NCI-H1436 (cell line): ENCODE results near the gene TMEM30B.

Experiments used
- DNase-seq: peaks from one replicate; lab custom pipeline; 2025; lab: John Stamatoyannopoulos, UW

The TMEM30B gene

GRCh38 chr14:61298824-61299223 lies 17.7 kb upstream of the TMEM30B start:
- DNase-seq: no peak

GRCh38 chr14:61297581-61297980 lies 16.4 kb upstream of the TMEM30B start:
- no peak for DNase-seq

- DNase-seq: peak; percentile 50
These were observed 15.8 kb upstream of the TMEM30B start for GRCh38 chr14:61296719-61297502.

- no peak for DNase-seq
These were observed 15.0 kb upstream of the TMEM30B start for GRCh38 chr14:61296151-61296550.

GRCh38 chr14:61290701-61291100 lies 9.6 kb upstream of the TMEM30B start:
- DNase-seq: no peak

GRCh38 chr14:61288720-61289119 lies 7.6 kb upstream of the TMEM30B start:
- no peak for DNase-seq

GRCh38 chr14:61288228-61288627 lies 7.1 kb upstream of the TMEM30B start:
- no peak for DNase-seq

GRCh38 chr14:61287196-61287595 lies 6.1 kb upstream of the TMEM30B start:
- no peak for DNase-seq

- no peak for DNase-seq
These were observed 4.2 kb upstream of the TMEM30B start for GRCh38 chr14:61285364-61285763.

GRCh38 chr14:61284001-61284400 lies 2.9 kb upstream of the TMEM30B start:
- DNase-seq: no peak

GRCh38 chr14:61282746-61283145 lies 1.6 kb upstream of the TMEM30B start:
- no peak for DNase-seq

GRCh38 chr14:61281948-61282275 lies 774 bp upstream of the TMEM30B start:
- DNase-seq: no peak

- DNase-seq: peak; percentile 68
These were observed 482 bp downstream of the TMEM30B start for GRCh38 chr14:61280526-61281185.

GRCh38 chr14:61280092-61280525 lies 1.0 kb downstream of the TMEM30B start:
- no peak for DNase-seq

- DNase-seq: no peak
These were observed 2.1 kb downstream of the TMEM30B start for GRCh38 chr14:61279082-61279481.

- no peak for DNase-seq
These were observed 3.4 kb downstream of the TMEM30B start for GRCh38 chr14:61277784-61278183.

GRCh38 chr14:61277232-61277631 lies 3.9 kb downstream of the TMEM30B start:
- DNase-seq: no peak

GRCh38 chr14:61271552-61271951 lies 9.6 kb downstream of the TMEM30B start:
- DNase-seq: no peak

- DNase-seq: no peak
These were observed 10.4 kb downstream of the TMEM30B start for GRCh38 chr14:61270714-61271113.

- peak; percentile 79 for DNase-seq
These were observed 11.6 kb downstream of the TMEM30B start for GRCh38 chr14:61269321-61270083.

- no peak for DNase-seq
These were observed 12.3 kb downstream of the TMEM30B start for GRCh38 chr14:61268812-61269211.

GRCh38 chr14:61266891-61267740 lies 14.0 kb downstream of the TMEM30B start:
- DNase-seq: no peak
